GM18858 (cell line): Measurements from ENCODE around the gene MITD1.
"Not testable (repeated sequence)": the region's sequence is repeated elsewhere in the genome, so short reads cannot be mapped to it uniquely, and the experiment has no call there.

Experiments
- ATAC-seq: cut with Tn5 transposase; IDR thresholded peaks from one replicate; pipeline ENCODE4 v1.9.1; 2021; ENCODE audit not compliant: unreplicated experiment

Gene MITD1

DNA sequence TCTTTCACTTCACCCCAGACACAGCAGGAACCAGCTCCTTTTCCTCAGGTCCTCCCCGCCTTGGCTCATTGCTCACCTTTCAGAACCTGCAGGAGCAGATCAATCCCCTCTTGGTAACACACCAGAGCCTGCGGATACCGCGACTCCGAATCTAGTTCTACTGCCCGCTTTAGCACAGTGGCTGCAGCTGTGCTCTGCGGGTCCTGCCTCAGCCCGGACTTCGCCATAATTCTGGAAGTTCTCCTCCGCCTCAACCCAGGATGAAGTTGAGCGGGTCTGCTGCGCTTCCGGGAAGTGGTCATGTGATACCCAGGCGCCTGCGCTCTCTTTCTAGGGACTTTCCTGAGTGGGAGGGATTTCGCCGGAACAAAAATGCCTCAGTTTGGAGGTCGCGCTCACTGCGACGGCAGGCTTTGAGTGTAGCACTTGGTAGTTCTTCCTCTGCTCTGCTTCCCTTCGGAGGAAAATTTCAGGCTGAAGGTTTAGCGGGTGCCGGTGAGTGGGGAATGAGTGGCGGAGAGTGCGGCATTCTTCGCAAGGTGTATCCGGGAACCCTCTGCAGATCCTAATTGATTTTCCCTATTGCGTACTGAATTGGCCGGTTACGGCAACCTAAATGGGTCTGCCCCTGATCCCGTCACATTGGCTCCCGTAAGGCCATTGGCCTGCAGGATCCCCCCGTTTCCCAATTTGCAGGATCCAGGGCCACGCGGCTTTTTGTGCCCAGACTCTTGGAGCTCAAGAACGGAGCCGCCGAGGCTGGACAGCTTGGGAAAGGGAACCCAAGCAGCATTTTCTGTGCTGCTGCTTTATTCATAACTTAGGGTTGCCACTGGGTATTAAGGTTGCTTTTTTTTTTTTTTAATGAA lies at the start of gene MITD1, which contains the start of gene MRPL30:
Gene MITD1, minus strand, starts transcription at position 304 of the 869 bp plus-strand sequence. Its CDS starts 77 bp downstream, at position 227.
Gene MRPL30, plus strand, starts transcription at position 430 of the 869 bp plus-strand sequence. CDS start 5,020 bp downstream, outside the sequence.
- ATAC-seq, result peak; percentile 78

DNA sequence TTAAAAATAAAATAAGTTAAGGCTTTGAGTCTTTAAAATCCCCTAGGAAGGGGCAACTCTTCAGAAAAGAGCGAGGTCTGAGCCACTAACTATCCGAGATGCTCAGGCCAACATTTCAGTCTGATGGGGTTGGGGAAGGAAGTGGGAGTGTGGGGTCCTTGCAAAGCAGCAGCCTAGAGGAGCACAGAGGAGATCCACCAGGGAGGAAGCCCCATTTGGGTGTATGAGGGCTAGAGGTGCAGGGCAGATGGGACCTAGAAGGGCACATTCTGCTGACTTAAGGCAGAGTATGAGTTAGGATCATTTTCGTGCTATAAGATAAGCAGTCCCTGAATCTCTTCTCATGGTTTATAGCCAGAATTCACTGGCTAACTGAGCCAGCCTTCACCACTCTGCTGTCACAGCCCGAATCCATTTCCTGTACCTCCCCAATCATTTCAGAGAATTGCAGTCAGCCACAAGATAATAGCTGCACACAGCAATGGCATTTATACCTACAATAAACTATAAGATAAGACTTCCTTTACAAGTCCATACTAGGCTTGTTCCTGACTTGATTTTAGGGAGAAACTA lies 37.2 kb upstream of the MITD1 start:
- no peak for ATAC-seq

DNA sequence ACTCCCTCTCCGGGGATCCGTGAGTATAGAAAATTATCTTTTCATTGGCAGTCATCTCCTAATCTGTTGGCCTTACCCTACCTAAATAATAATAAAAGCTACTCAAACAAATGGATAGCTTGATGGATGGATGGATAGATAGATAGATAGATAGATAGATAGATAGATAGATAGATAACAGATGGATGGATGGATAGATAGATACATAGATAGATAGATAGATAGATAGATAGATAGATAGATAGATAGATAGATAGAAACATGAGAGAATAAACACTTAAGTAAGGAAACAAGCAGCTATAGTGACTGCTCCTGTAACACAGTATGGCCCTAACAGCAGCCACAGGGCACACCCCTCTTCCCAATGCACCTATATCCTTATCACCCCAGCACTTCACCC lies 35.2 kb upstream of the MITD1 start:
- no peak for ATAC-seq

DNA sequence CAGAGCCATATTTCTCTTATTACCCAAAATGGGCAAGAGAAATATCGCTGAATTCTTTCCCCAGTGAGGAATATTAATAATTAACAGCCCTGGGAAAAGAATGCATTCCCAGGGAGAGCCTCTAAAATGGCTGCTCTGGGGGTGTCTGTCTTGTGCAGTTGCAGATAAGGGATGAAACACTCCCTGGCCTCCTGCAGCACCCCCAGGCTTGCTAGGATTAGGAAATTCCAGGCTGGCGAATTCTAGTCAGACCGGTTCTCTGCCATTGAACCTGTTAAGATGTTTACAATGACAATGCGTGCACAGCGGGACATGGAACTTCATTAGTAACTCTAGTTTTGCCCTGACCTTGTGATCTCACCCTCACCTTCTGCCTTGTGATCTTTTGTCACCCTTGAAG lies 24.6 kb upstream of the MITD1 start:
- ATAC-seq, result no peak

DNA sequence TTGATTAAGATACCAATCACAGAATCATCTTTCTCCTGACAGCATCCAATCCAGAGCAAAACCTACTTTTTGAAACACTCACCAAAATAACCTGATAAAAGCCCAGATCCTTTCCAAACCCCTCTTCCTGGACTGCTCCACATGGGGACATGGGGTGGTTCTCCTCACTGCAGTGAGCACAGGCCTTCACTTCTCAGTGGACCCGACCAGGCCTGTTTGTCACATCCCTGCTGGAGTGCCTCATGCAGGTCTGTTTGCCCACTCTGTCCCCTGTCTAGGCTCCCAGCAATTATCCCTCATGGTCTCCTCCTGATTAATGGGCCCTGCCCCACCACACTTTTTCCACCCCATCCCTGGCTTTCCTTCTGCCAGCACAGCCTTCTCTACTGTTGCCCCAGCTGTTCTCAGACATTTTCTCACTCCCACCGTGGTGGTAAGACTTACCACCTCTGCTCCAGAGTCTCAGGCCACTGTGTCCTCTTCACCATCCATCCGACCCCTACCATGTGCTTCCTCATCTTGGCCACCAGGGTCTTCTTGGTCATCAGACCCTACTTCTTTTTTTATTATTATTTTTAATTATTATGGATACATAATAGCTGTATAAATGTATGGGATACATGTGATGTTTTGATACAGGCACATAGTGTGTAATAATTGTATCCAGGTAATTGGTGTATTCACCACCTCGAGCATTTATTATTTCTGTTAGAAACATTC lies 21.3 kb upstream of the MITD1 start:
- ATAC-seq, result no peak

GRCh38 chr2:99200076-99200800 lies 19.4 kb upstream of the MITD1 start:
- no peak for ATAC-seq

- no peak for ATAC-seq
These were observed 17.4 kb upstream of the MITD1 start for GRCh38 chr2:99198103-99198841.

DNA sequence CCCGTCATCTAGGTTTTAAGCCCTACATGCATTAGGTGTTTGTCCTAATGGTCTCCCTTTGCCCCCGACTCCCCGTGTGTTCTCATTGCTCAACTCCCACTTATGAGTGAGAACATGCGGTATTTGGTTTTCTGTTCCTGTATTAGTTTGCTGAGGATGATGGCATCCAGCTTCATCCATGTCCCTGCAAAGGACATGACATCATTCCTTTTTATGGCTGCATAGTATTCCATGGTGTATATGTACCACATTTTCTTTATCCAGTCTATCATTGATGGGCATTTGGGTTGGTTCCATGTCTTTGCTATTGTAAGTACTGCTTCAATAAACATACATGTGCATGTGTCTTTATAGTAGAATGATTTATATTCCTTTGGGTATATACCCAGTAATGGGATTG lies 11.5 kb upstream of the MITD1 start:
- not testable (repeated sequence) for ATAC-seq

DNA sequence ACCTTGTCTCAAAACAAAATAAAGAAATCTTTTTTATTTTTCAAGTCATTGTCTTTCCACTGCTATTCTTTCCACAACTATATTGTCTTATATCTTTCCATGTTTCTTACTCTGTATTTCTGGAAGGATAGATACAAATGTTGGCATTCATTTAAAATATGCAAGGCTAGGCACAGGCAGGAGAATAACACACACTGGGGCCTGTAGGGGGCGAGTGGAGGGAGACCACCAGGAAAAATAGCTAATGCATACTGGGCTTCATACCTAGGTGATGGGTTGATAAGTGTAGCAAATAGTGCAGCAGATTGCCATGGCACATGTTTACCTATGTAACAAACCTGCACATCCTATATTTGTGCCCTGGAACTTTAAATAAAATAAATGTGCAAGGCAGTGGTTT lies 9.7 kb upstream of the MITD1 start:
- no peak for ATAC-seq

GRCh38 chr2:99188357-99188756 lies 7.5 kb upstream of the MITD1 start:
- no peak for ATAC-seq

DNA sequence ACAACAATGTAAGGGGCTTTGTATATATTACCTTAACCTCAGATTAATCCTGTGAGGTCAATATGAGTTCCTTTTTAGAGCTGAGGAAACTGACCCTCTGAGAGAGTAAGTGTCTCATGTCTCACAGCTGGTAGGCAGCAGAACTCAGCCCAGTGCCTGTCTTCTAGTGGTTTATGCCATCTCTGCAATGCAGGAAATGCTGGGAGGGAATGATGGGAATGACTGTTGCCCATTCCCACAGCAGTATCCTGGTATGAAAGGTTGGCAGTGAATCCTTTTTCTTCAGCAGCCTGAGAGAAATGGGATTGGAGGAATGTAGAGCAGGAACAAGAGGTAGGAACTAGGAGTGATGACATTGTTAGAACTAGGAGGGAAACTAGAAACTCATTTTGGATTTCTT lies 6.2 kb upstream of the MITD1 start:
- ATAC-seq, result no peak

GRCh38 chr2:99184811-99185210 lies 4.0 kb upstream of the MITD1 start:
- no peak for ATAC-seq

GRCh38 chr2:99183025-99183424 lies 2.2 kb upstream of the MITD1 start:
- no peak for ATAC-seq

DNA sequence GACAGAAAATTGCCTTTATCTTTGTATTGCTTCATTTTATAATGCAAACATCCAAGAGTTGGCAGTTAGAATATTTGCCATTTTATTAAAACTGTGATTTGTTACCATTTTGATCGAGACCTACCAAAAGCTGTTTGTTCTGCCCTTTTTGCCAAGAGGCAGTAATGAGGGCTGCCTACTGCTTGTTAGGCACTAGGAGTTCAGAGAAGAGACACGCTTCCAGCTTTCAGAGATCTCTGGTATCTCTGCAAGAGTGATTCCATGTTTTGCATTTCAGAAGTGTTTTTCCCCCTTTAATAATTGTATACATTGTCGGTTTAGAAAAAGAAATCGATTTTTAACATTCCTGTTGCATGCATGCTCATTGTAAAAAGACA lies 754 bp upstream of the MITD1 start:
- no peak for ATAC-seq

DNA sequence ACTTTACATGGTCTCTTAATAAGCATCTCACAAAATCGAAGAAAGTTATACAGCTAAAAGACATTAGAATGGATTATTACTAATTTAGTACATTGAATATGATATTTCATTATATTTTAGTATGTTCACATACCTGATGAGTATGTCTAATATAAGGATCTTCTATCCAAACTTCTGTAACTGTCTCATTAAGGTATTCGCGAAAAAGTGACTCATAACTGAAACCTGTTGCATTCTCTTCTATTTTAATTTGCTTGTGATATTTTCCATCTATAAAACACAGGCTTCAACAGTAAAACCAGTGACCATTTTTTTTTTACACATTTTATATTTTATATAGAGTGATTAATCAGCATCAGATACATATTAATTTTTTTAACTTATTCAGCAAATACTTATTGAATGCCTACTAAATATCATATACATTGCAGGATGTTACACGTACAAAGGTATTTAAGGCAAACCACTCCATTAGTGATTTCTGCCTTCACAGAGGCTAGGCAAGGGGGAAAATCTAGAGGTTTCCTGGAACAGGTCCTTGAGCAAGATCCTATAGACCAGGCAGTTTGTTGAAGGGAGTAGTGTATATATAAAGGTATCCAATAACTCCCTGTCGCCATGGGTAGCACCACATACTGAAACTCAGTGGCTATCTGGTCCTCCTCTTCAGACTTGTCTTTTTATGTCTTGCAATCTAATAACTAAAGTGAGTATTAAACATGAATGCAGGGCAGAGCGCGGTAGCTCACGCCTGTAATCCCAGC lies 9.3 kb downstream of the MITD1 start:
- no peak for ATAC-seq

DNA sequence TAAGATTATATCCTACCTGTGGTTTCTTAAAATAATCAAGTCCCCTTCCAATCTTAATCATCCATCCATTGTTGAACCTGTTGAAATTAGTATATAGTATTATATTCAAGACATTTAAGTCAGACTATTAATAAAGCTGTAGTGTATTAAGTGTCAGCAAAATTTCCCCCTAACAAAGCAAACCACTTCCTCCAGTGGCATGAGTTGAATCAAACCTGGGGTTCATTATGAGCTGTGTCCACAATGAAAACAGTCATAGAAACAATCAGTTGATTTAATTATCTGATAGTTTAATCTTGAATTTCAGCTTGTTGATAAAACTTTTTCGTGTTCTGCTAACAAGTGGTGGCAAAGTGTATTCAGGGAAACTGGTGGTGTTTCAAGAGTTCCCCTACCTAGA lies 11.3 kb downstream of the MITD1 start:
- ATAC-seq, result no peak

DNA sequence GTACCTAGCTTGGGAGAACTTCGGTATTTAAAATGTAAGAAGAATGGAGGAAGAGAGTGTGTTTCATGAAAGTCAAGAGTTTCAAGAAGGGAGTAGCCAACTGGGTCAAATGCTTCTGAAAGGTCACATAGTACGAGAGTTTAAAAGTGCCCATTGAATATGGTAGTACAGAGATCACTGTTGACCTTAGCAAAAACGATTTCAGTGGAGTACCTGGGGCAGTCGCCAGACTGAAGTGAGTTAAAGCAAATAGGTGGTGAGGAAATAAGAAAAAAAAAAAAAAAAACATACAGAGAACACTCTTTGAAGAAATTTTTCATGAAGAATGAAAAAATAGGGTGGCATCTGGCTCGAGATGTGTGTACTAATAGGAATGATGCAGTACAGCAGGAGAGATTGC lies 14.6 kb downstream of the MITD1 start:
- ATAC-seq, result no peak

DNA sequence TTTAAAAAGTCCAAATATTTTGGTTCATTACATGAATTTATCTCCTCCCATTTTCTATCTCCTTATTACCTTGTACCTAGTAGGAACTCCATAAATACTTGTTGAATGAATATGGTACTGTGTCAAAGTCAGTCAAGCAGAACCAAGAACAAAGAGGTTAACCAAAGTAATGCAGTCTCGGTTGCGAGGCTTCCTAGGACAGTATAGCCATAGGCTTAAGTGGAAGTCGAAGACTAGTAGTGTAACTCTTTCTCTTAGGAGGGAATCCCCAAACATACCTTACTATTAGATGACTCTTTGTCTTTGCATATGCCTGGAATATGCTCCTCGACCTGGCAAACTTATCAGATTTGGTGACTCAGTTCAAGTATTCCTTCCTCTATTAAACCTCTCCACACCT lies 21.3 kb downstream of the MITD1 start:
- no peak for ATAC-seq

GRCh38 chr2:99158599-99158998 lies 22.3 kb downstream of the MITD1 start:
- no peak for ATAC-seq

DNA sequence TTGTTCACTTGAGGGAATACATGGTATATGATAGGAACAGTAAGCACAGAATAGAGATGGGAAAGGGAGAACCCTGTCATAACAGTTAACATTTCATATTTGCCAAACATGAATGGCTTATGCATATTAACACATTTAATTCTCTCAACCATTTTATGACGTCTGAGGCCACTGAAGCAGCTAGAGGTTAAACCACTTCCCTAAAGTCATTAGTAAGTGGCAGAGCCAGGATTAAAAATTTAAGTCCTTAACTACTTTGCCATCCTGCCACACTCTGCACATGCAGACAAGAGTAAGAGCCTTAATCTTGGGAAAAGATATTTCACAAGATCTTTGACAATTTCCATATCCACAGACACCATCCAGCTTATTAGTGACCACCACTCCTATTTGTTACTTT lies 24.0 kb downstream of the MITD1 start:
- ATAC-seq, result no peak
